Left lung (tissue), 10 donors: Measurements from ENCODE around the gene RRP8. TPM values are rescaled to one million over a fixed set of nuclear protein-coding genes. Genes with fewer than 3 reads are reported as not detected.
A peak's percentile ranks its signal among the peaks of the same experiment; 100 is the strongest.

ENCODE experiments used
- ATAC-seq: fragments of 200-7000 bp; cut with Tn5 transposase; one replicate; pipeline ENCODE4 v1.9.1; 2020; ENCODE audit warnings: moderate library complexity
- DNase-seq, 4 donors: peaks; one replicate each; pipeline ENCODE4 v3.0.0-alpha.2; 2013 to 2020
- H3K27ac ChIP-seq, 2 donors: fragments of 200-600 bp; sonication (generic) in 1 of 2; one replicate each; pipeline versions ENCODE4 v1.5.0 to v1.8.0; 2020 to 2021
- H3K27me3 ChIP-seq, 2 donors: fragments of 200-600 bp; sonication (generic) in 1 of 2; one replicate each; pipeline versions ENCODE4 v1.5.0 to v1.8.0; 2020 to 2021
- H3K36me3 ChIP-seq, 2 donors: fragments of 200-600 bp; sonication (generic) in 1 of 2; one replicate each; pipeline versions ENCODE4 v1.5.0 to v1.8.0; 2020 to 2021
- H3K4me1 ChIP-seq, 2 donors: fragments of 200-600 bp; one replicate each; pipeline ENCODE4 v1.8.0; 2021
- H3K4me3 ChIP-seq, 2 donors: fragments of 200-600 bp; sonication (generic) in 1 of 2; one replicate each; pipeline versions ENCODE4 v1.5.0 to v1.8.0; 2020 to 2021; ENCODE audit warnings: mild to moderate bottlenecking in 1 of 2
- H3K9me3 ChIP-seq, 2 donors: fragments of 200-600 bp; sonication (generic) in 1 of 2; one replicate each; pipeline versions ENCODE4 v1.5.0 to v1.8.0; 2020 to 2021
- CTCF ChIP-seq, 2 donors: fragments of 200-600 bp; sonication (generic) in 1 of 2; IDR thresholded peaks; one replicate each; pipeline versions ENCODE4 v1.5.0 to v1.8.0; 2021; ENCODE audit warnings: antibody characterized with exemption in 2 of 2
- intact Hi-C, 2 donors: fragments of 100-400 bp; cut with DNase I; formaldehyde crosslinking; loops; one replicate each; pipeline versions ENCODE4 v1.11.2 to v1.14.2; 2022
- polyA plus RNA-seq, 6 donors: library from polyadenylated mRNA; unstranded; fragments of 120-200 nt; gene quantifications; one replicate each; pipeline ENCODE4 v1.2.1, GENCODE V29; 2013; ENCODE audit not compliant: insufficient read length in 6 of 6
- total RNA-seq, 2 donors: library from RNA; stranded (reverse); fragmentation: NEBNext Ultra II Directional; extraction: Animal tissue kit (Norgen Biotek cat#: 25700); gene quantifications; one replicate each; pipeline ENCODE4 v1.2.1, GENCODE V29; 2021
- donor health status: DM: no; HTN: yes; CAD: no.
- donor health status: DM: no; HTN: no; CAD: no.

Gene RRP8
- total and polyA plus RNA-seq, 8 donors, result 17.0 to 24.4 (median 20.4) TPM

GRCh38 chr11:6629892-6630631 is 26.6 kb upstream of the RRP8 start:
- Histone ChIP-seq H3K27me3 (no peaks in the 10 kb centered on the region), H3K4me1 (peaks cover 1 to 12% of the 10 kb centered on the region in 2 donors), H3K27ac (no peak overlapping the region), H3K36me3 (peaks cover 0 to 51% of the 10 kb centered on the region in 2 donors), H3K9me3 (no peaks in the 10 kb centered on the region), H3K4me3 (peak overlapping the region; percentile 13 to 26)
- TF ChIP-seq CTCF (IDR thresholded peaks at IDR 0.05), result no peak
- intact Hi-C loops, result no loop called here
- DNase-seq (peak in 2 of 4 donors; percentile 45 to 81), ATAC-seq (peak; percentile 74)

- H3K27me3 ChIP-seq, result no peaks in the 10 kb centered on the region
- H3K4me1 ChIP-seq, result peaks cover 0 to 7% of the 10 kb centered on the region in 2 donors
Observed at GRCh38 chr11:6629573-6629891, 26.1 kb upstream of the RRP8 start.

GRCh38 chr11:6628526-6628925 is 25.1 kb upstream of the RRP8 start:
- no peak for ATAC-seq

More at GRCh38 chr11:6629573-6629891, 26.1 kb upstream of the RRP8 start:
- Histone ChIP-seq H3K9me3 (no peaks in the 10 kb centered on the region), H3K36me3 (peaks cover 0 to 56% of the 10 kb centered on the region in 2 donors), H3K27ac (no peak overlapping the region), H3K4me3 (no peak overlapping the region)
- TF ChIP-seq CTCF (IDR thresholded peaks at IDR 0.05), result no peak
- intact Hi-C loops, result no loop called here
- ATAC-seq (no peak), DNase-seq (no peak)

GRCh38 chr11:6627762-6628241 is 24.4 kb upstream of the RRP8 start:
- Histone ChIP-seq H3K36me3 (peaks cover 0 to 68% of the 10 kb centered on the region in 2 donors), H3K4me1 (no peaks in the 10 kb centered on the region), H3K27me3 (no peaks in the 10 kb centered on the region), H3K27ac (no peak overlapping the region), H3K9me3 (no peaks in the 10 kb centered on the region), H3K4me3 (no peak overlapping the region)
- intact Hi-C loops, result no loop called here
- ATAC-seq, result no peak
- DNase-seq, result no peak
- no peak for TF ChIP-seq CTCF (IDR thresholded peaks at IDR 0.05)

More at GRCh38 chr11:6628526-6628925, 25.1 kb upstream of the RRP8 start:
- no peaks in the 10 kb centered on the region for H3K4me1 ChIP-seq
- H3K27me3 ChIP-seq, result no peaks in the 10 kb centered on the region
- DNase-seq, result no peak
- intact Hi-C loops, result no loop called here
- no peaks in the 10 kb centered on the region for H3K9me3 ChIP-seq
- no peak overlapping the region for H3K4me3 ChIP-seq
- TF ChIP-seq CTCF (IDR thresholded peaks at IDR 0.05), result no peak
- no peak overlapping the region for H3K27ac ChIP-seq
- peaks cover 0 to 66% of the 10 kb centered on the region in 2 donors for H3K36me3 ChIP-seq

- no peak for ATAC-seq
- Histone ChIP-seq H3K4me3 (no peak overlapping the region), H3K4me1 (no peaks in the 10 kb centered on the region), H3K36me3 (peaks cover 0 to 64% of the 10 kb centered on the region in 2 donors), H3K27ac (no peak overlapping the region), H3K9me3 (no peaks in the 10 kb centered on the region), H3K27me3 (no peaks in the 10 kb centered on the region)
- no peak for DNase-seq
- TF ChIP-seq CTCF (IDR thresholded peaks at IDR 0.05), result no peak
- intact Hi-C loops, result no loop called here
Observed at GRCh38 chr11:6626971-6627761, 23.8 kb upstream of the RRP8 start.
